DND-41 (cell line): ENCODE data around the gene KSR2.

Experiments
- CTCF ChIP-seq: IDR thresholded peaks from 2 replicates; pipeline ENCODE4 v1.5.1; 2012; ENCODE audit warnings: borderline replicate concordance, low read length, moderate library complexity, mild to moderate bottlenecking; ENCODE audit not compliant: poor library complexity, severe bottlenecking; ENCODE audit errors: extremely low read depth
- EZH2 ChIP-seq: IDR thresholded peaks from 3 replicates; pipeline ENCODE4 v1.6.1; 2012; ENCODE audit warnings: borderline replicate concordance, low read depth, mild to moderate bottlenecking, moderate library complexity, low read length, inconsistent platforms; ENCODE audit not compliant: severe bottlenecking

GRCh38 chr12:117491711-117492110 lies 477.1 kb downstream of the KSR2 start:
- TF ChIP-seq EZH2 (no peak), CTCF (no peak)
